ENCODE measurements around the gene SH3BGRL2. TPM values are rescaled to one million over a fixed set of nuclear protein-coding genes. Genes with fewer than 3 reads are reported as not detected.
A peak's percentile ranks its signal among the peaks of the same experiment; 100 is the strongest.
"Not testable (repeated sequence)": the region's sequence is repeated elsewhere in the genome, so short reads cannot be mapped to it uniquely, and the experiment has no call there.

The SH3BGRL2 gene
- total RNA-seq, 1 donor from 2014 or later, result 47.0 TPM

DNA sequence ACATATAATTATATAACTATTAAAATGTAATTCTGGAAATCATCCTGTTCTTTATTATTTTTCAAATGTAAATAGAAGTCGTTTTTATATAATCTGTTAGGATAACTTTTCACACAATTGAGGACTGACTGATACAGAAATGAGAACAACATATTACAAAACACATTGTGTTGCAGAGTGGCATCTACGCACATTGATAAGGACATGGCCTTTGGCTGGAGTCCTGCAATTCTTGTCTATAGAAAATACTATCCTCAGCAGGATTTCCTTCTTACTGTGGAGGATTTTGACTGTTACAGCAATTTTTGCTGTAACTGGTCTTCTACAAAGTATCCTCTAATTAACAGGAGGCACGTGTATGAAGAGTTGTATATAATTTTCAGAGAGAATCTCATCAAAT lies 19.8 kb downstream of the SH3BGRL2 start:
- Histone ChIP-seq H3K27ac (no peak overlapping the region), H3K4me3 (no peak overlapping the region), H3K4me2 (no peak overlapping the region), H3K79me2 (ENCODE audit: low read depth) (peaks cover 18% of the 10 kb centered on the region), H3F3A (ENCODE audit: low read depth) (no peaks in the 10 kb centered on the region), H2AFZ (replicated peaks) (no peak overlapping the region), H4K20me1 (ENCODE audit: low read depth) (peaks cover 12% of the 10 kb centered on the region), H3K4me1 (peaks cover 16% of the 10 kb centered on the region), H3K27me3 (no peaks in the 10 kb centered on the region), H3K9ac (no peak overlapping the region), H3K9me3 (ENCODE audit: low read depth) (no peaks in the 10 kb centered on the region), H3K36me3 (no peaks in the 10 kb centered on the region)
- no peak overlapping the region for H3K27ac Mint-ChIP-seq
- TF ChIP-seq EZH2 (IDR thresholded peaks at IDR 0.05), result no peak
- no peak for TF ChIP-seq CTCF (IDR thresholded peaks at IDR 0.05)
- no peak for TF ChIP-seq EZH2phosphoT487 (IDR thresholded peaks at IDR 0.05)
- H3K9me3 Mint-ChIP-seq, result peaks cover 4% of the 10 kb centered on the region
- no peak overlapping the region for H3K4me3 Mint-ChIP-seq
- H3K36me3 Mint-ChIP-seq, result peaks cover 4% of the 10 kb centered on the region
- DNase-seq (ENCODE audit: low spot score), result no peak
- H3K27me3 Mint-ChIP-seq (ENCODE audit: insufficient read depth, low read depth), result peaks cover 5% of the 10 kb centered on the region
- H3K4me1 Mint-ChIP-seq, result no peaks in the 10 kb centered on the region

DNA sequence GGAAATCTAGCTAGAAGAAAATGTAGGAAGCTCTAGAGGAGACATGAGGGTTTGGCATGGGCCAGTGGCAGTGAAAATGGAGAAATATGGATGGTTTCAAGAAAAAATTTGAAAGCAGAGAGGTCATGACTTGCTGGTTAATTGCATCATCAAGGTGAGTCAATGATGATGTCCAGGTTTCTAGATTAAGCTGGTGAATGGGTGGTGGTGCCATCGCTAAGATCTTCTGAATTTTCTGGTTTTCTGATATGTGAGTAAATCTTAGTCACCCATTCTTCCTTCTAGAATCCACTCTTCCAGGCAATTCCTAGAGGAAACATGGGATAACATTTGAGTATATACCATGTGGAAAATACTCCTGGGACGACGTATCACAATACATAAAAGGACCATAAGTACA lies 25.0 kb downstream of the SH3BGRL2 start:
- H3K4me1 Mint-ChIP-seq, result peaks cover 4% of the 10 kb centered on the region
- H3K9me3 ChIP-seq (ENCODE audit: low read depth), result no peaks in the 10 kb centered on the region
- H3F3A ChIP-seq (ENCODE audit: low read depth), result no peaks in the 10 kb centered on the region
- no peak overlapping the region for H3K9ac ChIP-seq
- H2AFZ ChIP-seq (replicated peaks), result no peak overlapping the region
- H3K9me3 Mint-ChIP-seq, result peaks cover 29% of the 10 kb centered on the region
- H3K36me3 ChIP-seq, result no peaks in the 10 kb centered on the region
- H3K27me3 Mint-ChIP-seq (ENCODE audit: insufficient read depth, low read depth), result peaks cover 5% of the 10 kb centered on the region
- no peaks in the 10 kb centered on the region for H3K27me3 ChIP-seq
- H3K36me3 Mint-ChIP-seq, result peaks cover 10% of the 10 kb centered on the region
- H3K4me3 Mint-ChIP-seq, result no peak overlapping the region
- no peak overlapping the region for H3K4me3 ChIP-seq
- H3K4me2 ChIP-seq, result no peak overlapping the region
- TF ChIP-seq CTCF (IDR thresholded peaks at IDR 0.05), result no peak
- TF ChIP-seq EZH2phosphoT487 (IDR thresholded peaks at IDR 0.05), result no peak
- TF ChIP-seq EZH2 (IDR thresholded peaks at IDR 0.05), result no peak
- H4K20me1 ChIP-seq (ENCODE audit: low read depth), result peaks cover 3% of the 10 kb centered on the region
- DNase-seq (ENCODE audit: low spot score), result no peak
- H3K4me1 ChIP-seq, result no peaks in the 10 kb centered on the region
- H3K27ac Mint-ChIP-seq, result no peak overlapping the region
- H3K79me2 ChIP-seq (ENCODE audit: low read depth), result peaks cover 17% of the 10 kb centered on the region
- no peak overlapping the region for H3K27ac ChIP-seq

GRCh38 chr6:79657238-79657637 lies 26.1 kb downstream of the SH3BGRL2 start:
- H3K4me3 ChIP-seq, result no peak overlapping the region
- H3K4me3 Mint-ChIP-seq, result no peak overlapping the region
- H3K36me3 ChIP-seq, result no peaks in the 10 kb centered on the region
- H3K27me3 ChIP-seq, result no peaks in the 10 kb centered on the region
- no peak for DNase-seq (ENCODE audit: low spot score)
- H3K27ac ChIP-seq, result no peak overlapping the region
- H3K9me3 ChIP-seq (ENCODE audit: low read depth), result no peaks in the 10 kb centered on the region
- peaks cover 4% of the 10 kb centered on the region for H3K4me1 Mint-ChIP-seq
- H3K79me2 ChIP-seq (ENCODE audit: low read depth), result peaks cover 14% of the 10 kb centered on the region
- no peak for TF ChIP-seq EZH2 (IDR thresholded peaks at IDR 0.05)
- TF ChIP-seq EZH2phosphoT487 (IDR thresholded peaks at IDR 0.05), result no peak
- TF ChIP-seq CTCF (IDR thresholded peaks at IDR 0.05), result no peak
- H3K27ac Mint-ChIP-seq, result no peak overlapping the region
- peaks cover 10% of the 10 kb centered on the region for H3K36me3 Mint-ChIP-seq
- no peaks in the 10 kb centered on the region for H3K4me1 ChIP-seq
- H3K27me3 Mint-ChIP-seq (ENCODE audit: insufficient read depth, low read depth), result peaks cover 5% of the 10 kb centered on the region
- peaks cover 37% of the 10 kb centered on the region for H3K9me3 Mint-ChIP-seq
- peaks cover 3% of the 10 kb centered on the region for H4K20me1 ChIP-seq (ENCODE audit: low read depth)
- no peak overlapping the region for H2AFZ ChIP-seq (replicated peaks)
- no peaks in the 10 kb centered on the region for H3F3A ChIP-seq (ENCODE audit: low read depth)
- H3K9ac ChIP-seq, result no peak overlapping the region
- no peak overlapping the region for H3K4me2 ChIP-seq

GRCh38 chr6:79663655-79664054 lies 32.5 kb downstream of the SH3BGRL2 start:
- not testable (repeated sequence) for H3K27me3 ChIP-seq; H3K36me3 ChIP-seq; H3K27ac ChIP-seq; H3K9me3 ChIP-seq (ENCODE audit: low read depth); H2AFZ ChIP-seq (replicated peaks); H3K9ac ChIP-seq; H3K4me3 ChIP-seq; H3K27me3 Mint-ChIP-seq (ENCODE audit: insufficient read depth, low read depth); H3K27ac Mint-ChIP-seq; H3K4me3 Mint-ChIP-seq
- H3K36me3 Mint-ChIP-seq, result peaks cover 20% of the 10 kb centered on the region
- peak overlapping the region; percentile 40 for H3K4me2 ChIP-seq
- H4K20me1 ChIP-seq (ENCODE audit: low read depth), result peaks cover 11% of the 10 kb centered on the region
- H3K9me3 Mint-ChIP-seq, result peaks cover 35% of the 10 kb centered on the region
- peaks cover 35% of the 10 kb centered on the region for H3K4me1 ChIP-seq
- H3K4me1 Mint-ChIP-seq, result peaks cover 20% of the 10 kb centered on the region
- H3F3A ChIP-seq (ENCODE audit: low read depth), result peaks cover 16% of the 10 kb centered on the region
- peaks cover 13% of the 10 kb centered on the region for H3K79me2 ChIP-seq (ENCODE audit: low read depth)
- DNase-seq (ENCODE audit: low spot score), result peak; percentile 53
